ENCODE results near the gene ANAPC2. TPM values are rescaled to one million over a fixed set of nuclear protein-coding genes. Genes with fewer than 3 reads are reported as not detected.

ANAPC2 gene
- polyA plus RNA-seq, 12 donors, result 21.1 to 36.5 (median 30.4) TPM; not detected in 1

DNA sequence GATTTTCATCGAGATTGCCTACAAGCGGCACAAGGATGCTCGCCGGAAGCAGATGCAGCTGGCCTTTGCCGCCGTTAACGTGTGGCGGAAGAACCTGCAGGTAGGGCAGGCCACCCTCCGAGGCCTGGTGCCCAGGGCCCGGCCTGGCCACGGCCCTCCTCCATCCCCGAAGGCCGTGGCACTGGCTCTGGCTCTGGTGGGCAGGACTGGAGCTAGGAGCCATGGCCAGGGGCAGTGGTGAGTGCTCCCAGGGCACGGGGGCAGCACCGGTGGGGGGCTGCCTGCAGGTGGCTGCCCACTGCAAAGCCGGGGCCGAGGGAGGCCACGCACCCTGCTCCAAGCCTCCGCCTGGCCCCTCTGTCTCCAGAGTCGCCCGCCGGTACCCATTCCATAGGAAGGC is 24.6 kb downstream of the ANAPC2 start:
- no peak for DNase-seq

DNA sequence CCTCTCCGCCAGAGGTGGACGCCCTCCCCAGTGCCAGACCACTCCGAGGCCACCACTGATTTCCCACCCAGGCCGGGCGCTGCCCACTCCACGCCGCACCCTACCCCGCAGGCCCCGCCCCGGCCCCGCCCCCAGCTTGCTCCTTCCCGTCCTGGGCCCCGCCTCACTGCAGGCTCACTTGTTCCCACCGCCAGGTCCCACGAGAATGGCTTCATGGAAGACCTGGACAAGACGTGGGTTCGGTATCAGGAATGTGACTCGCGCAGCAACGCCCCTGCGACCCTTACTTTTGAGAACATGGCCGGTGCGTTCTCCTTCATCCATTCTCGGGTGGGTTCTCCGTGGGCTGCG is 25.0 kb downstream of the ANAPC2 start:
- no peak for DNase-seq

DNA sequence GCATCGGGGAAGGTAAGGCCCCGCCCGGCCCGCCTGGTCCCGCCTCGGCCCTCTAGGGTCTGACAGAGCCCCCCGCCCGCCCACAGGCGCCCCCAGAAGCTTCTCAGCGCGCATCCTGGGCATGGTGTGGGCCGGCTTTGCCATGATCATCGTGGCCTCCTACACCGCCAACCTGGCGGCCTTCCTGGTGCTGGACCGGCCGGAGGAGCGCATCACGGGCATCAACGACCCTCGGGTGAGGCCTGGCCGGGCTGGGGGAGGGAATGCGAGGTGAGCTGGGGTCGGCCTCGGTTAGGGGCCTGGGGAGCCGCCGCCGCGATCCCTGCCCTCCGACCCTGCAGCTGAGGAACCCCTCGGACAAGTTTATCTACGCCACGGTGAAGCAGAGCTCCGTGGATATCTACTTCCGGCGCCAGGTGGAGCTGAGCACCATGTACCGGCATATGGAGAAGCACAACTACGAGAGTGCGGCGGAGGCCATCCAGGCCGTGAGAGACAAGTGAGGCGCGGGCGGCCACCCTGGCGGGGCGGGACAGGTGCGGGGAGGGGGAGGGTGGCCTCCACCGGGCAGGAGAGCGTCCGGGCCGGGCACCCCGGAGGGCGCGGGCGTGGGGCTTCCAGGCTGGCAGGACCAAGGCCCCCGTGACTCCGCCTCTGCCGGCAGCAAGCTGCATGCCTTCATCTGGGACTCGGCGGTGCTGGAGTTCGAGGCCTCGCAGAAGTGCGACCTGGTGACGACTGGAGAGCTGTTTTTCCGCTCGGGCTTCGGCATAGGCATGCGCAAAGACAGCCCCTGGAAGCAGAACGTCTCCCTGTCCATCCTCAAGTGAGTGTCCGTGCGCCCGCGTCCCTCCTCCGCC is 25.6 kb downstream of the ANAPC2 start:
- DNase-seq, result no peak

DNA sequence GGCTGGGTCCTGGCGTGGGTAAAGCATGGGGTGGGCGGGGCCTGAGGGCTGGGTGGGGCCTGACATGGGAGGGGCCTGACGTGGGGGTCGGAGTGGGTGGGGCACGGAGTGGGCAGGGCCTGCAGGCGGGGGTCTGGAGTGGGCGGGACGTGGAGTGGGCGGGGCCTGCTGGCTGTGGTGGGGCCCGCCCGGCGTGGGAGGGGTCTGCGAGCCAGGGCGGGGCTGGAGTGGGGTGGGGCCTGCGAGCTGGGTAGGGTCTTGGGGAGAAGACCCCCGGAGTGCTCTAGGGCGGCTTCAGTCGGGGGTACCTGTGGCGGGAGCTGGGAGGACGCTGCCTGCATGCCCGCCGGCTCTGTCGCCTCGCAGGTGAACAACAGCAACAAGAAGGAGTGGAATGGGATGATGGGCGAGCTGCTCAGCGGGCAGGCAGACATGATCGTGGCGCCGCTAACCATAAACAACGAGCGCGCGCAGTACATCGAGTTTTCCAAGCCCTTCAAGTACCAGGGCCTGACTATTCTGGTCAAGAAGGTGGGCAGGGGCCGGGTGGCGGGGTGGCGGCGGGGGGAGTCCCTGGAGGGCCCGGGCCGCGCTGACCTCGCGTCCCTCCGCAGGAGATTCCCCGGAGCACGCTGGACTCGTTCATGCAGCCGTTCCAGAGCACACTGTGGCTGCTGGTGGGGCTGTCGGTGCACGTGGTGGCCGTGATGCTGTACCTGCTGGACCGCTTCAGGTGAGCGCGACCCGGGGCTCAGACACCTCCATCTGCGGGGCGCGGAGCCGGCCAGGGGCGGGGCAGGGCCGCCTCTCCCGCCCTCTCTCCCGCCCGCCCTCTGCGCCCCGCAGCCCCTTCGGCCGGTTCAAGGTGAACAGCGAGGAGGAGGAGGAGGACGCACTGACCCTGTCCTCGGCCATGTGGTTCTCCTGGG is 26.5 kb downstream of the ANAPC2 start:
- DNase-seq, result no peak

DNA sequence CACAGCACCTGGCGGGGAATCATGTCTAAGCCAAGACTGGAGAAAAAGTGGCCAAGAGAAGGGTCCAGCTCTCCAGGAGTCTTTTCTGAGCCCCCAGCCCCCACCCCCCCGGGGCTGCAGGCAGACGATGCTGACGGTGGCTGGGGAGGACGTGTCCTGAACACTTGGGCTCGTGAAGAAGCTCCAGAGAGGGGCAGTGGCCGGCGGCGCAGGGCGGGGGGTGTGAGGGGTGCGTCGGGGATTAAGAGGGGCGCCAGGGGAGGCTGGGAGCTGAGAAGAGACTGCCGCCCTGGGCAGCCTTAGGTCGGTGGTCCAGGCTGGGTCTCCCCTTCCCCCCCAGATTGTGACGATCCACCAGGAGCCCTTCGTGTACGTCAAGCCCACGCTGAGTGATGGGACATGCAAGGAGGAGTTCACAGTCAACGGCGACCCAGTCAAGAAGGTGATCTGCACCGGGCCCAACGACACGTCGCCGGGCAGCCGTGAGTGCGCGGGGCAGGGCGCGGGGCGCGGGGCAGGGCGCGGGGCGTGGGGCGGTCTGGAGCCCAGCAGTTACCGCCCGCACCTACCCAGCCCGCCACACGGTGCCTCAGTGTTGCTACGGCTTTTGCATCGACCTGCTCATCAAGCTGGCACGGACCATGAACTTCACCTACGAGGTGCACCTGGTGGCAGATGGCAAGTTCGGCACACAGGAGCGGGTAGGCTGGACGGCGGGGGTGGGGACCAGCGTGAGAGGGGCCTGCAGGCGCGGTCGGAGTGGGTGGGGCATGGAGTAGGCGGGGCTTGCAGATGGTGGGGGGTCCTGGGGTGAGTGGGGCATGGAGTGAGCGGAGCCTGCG is 27.4 kb downstream of the ANAPC2 start:
- DNase-seq, result no peak

DNA sequence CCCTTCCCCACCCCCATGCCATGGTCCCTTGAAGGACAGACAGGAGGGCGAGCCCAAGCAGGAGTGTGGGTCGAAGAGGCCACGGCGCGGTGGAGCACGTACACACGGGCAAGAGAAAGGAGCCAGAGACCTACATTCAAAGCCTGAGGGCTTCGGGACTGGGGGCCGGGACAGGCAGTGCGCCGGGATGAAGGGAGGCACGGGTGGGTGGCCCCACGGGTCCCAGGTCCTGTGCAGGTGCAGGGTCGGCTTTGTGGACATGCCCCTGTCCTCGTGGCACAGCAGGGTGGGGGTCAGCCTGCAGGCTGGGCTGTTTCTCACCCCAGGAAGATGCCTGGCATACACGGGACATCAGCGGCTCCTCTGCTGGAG is 28.3 kb downstream of the ANAPC2 start:
- no peak for DNase-seq

DNA sequence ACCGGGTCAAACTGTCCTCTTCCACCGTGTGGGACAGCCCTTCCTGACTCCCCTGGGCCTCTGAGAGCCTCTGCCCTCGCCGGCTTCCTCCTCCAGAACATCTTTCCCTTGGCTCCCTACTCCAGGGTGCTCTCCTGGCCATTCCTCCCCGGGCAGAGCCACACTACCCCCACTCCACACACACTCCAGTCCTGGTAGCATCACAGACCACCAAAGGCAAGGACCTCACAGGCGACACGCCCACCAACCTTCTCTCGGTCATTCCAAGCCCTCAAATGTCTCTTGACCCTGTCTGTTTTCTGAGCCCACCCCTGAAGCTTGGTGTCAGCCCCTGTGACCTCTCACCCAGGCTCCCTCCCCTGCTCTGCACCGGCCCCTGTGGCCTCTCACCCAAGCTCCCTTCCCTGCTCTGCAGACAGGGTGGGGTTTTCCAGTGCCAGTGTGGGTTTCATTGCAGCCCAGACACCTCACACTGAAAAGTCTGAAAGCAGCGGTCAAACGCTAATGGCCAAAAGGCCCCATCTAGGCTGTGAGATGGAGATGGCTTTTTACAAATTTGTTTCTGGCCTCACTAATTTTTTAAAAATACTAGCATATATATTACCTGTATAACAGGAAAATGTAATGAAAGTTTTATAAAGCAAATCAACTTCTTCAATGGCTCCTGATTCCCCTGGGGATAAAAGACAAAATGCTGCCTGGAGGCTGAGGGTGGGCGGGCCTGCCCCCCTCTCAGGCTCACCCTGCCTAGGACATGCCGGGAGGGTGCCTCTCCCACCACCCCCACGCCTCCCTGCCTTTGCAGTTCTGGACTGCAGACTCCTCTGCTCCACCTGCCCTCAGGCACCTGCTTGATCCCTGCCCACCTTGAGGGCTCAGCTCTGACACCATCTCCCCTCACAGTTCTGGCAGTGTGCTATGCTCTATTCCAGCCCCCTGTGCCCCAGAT is 29.0 kb downstream of the ANAPC2 start:
- DNase-seq, result no peak

DNA sequence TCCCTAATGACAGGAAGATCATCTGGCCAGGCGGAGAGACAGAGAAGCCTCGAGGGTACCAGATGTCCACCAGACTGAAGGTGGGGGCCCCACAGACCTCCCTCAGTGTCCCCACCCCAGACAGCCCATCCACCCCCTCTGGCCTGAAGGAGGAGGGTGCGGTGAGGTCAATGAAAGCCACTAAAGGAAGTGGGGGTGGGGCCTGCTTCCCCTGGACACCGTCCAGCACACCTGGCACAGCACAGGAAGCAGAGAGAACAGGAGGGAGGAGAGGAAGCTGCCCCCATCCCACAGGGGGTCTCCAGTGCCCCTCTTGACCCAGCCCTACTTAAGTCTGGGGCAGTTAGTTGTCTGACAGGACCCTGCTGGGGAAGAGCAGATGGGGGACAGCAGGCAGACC is 29.7 kb downstream of the ANAPC2 start:
- no peak for DNase-seq

DNA sequence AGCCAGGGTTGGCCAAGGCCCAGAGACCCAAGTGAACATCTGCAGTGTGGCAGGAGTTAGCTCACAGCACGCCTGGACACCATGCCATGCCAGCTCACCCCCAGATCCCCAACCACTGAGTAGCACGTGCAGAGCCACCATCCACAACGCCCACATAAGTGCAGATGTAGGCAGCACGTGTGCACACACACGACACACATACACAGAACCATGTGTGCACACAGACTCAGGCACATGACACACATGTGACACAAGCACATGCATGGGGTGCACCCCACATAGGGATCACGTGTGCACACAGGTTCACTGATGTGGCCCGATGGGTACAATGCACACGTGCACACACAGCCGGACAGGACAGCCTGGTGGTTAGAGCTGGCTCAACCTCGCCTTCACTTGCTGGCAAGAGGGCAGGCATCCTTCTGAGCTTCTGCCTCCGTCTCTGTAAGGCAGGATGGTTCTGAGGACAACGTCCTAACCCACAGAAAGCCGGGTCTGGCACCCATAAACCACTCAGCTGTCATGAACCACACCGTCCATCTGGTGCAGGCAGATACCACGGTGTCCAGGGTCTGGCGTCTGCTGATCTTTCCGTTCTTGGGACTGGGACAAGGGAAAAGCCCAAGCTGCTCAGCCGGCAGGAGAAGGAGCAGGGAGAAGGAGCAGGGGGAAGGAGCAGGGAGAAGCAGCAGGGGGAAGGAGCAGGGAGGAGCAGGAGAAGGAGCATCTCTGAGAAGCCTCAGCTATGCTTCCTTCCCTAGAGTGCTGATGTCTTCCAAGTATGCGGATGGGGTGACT is 30.5 kb downstream of the ANAPC2 start:
- no peak for DNase-seq

DNA sequence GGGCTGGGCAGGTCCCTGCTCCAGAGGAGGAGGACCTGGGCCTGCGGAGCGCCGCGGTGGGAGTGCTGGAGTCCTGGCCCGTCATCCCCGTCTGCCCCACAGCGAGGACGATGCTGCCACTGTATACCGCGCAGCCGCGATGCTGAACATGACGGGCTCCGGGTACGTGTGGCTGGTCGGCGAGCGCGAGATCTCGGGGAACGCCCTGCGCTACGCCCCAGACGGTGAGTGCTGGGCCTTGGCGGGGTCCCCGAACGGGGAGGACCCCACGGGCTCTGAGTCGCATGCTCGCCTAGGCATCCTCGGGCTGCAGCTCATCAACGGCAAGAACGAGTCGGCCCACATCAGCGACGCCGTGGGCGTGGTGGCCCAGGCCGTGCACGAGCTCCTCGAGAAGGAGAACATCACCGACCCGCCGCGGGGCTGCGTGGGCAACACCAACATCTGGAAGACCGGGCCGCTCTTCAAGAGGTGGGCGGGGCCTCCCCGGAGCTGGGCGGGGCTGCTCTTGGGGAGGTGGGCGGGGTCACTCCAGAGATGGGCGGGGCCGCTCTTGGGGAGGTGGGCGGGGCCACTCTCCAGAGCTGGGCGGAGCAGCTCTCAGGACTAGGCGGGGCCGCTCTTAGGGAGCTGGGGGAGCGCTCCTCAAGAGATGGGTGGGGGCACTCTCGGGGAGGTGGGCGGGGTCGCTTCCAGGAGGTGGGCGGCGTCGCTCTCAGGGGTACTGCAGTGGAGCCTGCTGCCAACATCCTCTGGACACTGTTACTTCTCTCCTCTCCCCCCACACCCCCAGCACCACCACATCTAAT is 31.6 kb downstream of the ANAPC2 start:
- DNase-seq, result no peak

DNA sequence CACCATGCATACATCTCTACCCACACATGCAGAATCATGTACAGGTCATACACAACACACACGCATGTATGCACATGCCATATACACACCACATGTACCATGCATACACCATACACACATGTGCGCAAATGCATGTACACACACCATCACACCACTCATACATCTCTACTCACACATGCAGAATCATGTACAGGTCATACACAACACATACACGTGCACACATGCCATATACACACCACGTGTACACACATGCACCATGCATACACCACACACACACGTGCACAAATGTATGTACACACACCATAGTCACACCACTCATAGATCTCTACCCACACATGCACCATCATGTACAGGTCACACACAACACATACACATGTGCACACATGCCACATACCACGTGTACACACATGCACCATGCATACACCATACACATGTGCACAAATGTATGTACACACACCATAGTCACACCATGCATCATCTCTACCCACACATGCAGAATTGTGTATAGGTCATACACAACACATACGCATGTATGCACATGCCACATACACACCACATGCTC is 35.4 kb downstream of the ANAPC2 start:
- no peak for DNase-seq

DNA sequence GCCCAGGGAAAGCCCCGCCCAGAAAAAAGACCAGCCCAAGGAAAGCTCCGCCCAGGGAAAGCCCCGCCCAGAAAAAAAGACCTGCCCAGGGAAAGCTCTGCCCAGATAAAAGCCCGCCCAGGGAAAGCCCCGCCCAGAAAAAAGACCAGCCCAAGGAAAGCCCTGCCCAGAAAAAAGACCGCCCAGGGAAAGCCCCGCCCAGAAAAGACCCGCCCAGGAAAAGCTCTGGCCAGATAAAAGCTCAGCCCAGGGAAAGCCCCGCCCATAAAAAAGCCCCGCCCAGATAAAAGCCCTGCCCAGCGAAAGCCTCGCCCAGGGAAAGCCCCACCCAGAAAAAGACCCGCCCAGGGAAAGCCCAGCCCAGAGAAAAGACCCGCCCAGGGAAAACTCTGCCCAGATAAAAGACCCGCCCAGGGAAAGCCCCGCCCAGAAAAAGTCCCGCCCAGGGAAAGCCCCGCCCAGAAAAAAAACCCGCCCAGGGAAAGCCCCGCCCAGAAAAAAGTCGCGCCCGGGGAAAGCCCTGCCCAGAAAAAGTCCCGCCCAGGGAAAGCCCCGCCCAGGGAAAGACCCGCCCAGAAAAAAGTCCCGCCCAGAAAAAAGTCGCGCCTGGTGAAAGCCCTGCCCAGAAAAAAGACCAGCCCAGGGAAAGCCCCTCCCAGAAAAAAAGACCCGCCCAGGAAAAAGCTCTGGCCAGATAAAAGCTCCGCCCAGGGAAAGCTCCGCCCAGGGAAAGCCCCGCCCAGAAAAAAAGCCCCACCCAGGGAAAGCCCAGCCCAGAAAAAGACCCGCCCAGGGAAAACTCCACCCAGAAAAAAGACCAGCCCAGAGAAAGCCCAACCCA is 37.5 kb downstream of the ANAPC2 start:
- DNase-seq, result no peak

DNA sequence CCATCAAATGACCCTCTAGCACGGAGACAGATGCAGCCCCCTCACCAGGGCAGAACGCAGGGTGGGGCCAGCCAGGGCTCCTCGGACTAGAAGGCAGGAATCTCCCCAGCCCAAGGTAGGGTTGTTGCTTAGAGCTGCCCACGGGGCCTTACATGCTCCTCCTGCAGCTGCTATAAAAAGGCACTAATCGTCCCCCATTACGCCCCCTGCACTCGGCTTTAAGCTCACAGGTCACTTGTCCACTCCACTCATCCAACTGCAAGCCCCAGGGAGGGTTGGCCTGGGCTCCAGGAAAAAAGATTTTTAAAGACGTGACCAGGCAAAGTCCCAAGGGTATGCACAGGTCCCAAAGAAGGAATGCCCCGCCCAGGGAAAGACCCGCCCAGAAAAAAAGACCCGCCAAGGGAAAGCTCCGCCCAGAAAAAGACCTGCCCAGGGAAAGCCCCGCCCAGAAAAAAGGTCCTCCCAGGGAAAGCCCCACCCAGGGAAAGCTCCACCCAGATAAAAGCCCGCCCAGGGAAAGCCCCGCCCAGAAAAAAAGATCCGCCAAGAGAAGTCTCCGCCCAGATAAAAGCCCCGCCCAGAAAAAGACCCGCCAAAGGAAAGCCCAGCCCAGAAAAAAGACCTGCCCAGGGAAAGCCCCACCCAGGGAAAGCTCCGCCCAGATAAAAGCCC is 38.3 kb downstream of the ANAPC2 start:
- DNase-seq, result no peak

DNA sequence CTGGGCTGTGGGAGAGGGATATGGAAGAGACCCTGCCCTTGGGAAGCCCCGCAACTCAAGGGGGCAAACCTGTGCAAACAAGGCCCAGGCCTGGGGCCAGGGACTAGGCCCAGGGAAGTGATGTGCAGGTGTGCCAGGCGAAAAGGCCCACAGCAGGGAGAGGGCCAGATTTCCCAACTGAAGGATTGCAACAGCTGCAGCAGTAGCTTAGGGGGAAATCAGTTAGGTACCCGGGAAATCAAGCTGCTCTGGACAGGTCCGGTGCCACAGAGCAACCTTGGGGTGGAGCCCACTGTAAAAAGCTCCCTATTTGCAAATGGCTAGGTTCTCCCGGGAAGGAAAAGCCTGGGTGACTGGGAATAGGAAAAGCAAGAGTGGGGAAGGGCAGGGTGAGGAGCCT is 39.0 kb downstream of the ANAPC2 start:
- no peak for DNase-seq

DNA sequence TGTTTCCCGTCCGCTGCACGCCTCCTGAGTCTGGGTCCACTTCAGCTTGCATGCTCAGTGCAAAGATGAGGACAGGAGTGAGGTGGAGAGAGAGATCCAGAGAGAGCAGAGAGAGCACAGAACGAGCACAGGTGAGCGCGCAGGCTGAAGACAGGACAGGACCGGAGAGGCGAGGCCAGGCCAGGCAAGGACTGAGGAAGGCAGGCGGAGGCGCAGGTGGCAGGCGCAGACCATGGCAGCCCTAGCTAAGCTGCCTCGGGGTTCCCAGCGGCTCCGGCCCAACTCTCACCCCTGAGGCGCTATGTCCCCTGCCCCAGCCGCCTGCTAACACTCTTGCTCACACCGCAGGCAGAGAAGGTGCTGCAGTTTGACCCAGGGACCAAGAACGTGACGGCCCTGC is 39.7 kb downstream of the ANAPC2 start:
- no peak for DNase-seq

DNA sequence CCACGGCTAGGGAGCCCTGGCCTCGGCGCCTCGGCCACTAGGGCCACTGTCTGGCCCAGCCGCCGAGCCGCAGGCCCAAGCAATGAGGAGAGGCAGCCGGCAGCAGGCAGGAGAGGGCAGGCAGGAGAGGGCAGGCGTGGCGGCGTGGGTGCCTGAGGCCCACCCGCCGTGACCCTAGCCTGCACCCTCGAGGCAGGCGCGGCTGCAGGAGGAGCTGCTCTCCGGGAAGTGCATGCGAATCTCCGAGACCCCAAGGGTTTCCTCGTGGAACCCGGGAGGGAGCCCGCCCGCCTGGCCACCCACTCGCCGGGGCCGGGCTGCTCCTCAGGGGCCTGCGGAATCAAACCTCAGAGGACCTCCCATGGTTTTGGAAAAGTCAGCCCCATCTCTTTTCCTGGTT is 40.1 kb downstream of the ANAPC2 start:
- DNase-seq, result no peak

DNA sequence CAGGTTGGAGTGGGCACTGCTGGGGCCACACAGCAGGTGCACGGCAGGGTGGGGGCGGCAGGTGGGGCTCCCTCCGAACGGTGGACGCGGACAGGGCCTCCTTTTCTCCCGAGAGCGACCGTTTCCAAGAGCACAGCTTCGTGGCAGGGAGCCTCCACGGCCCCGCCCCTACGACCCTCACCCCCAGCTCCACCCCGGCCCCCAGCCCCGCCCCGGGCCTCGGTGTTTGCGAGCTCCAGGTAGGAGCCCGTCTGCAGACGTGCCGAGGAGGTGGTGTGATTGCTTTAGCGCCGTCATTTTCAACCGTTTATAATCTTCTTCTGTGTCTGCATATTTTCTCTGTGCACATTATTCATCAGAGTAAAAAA is 40.6 kb downstream of the ANAPC2 start:
- no peak for DNase-seq
